SU-DHL-6 (cell line): ENCODE results near the gene BRI3BP.
"Not testable (repeated sequence)": the region's sequence is repeated elsewhere in the genome, so short reads cannot be mapped to it uniquely, and the experiment has no call there.

Experiments
- H2AFZ ChIP-seq: fragments of 200-600 bp; sonication (generic); 2 replicates; pipeline ENCODE4 v1.6.1; 2014; ENCODE audit warnings: low read depth, mild to moderate bottlenecking, moderate library complexity, mixed read lengths, antibody characterized with exemption, low read length; ENCODE audit not compliant: severe bottlenecking
- H3F3A ChIP-seq: fragments of 200-600 bp; shearing (Covaris generic); 2 replicates; pipeline ENCODE4 v1.6.0; 2016; ENCODE audit warnings: antibody characterized with exemption, mild to moderate bottlenecking; ENCODE audit not compliant: insufficient read depth
- H3K27ac ChIP-seq: fragments of 200-600 bp; sonication (generic); 2 replicates; pipeline ENCODE4 v1.5.1; 2016; ENCODE audit warnings: low read depth, mild to moderate bottlenecking, low read length, moderate library complexity, mixed read lengths
- H3K27me3 ChIP-seq: fragments of 200-600 bp; sonication (generic), shearing (Covaris generic); 2 replicates; pipeline ENCODE4 v1.6.0; 2014; ENCODE audit warnings: mild to moderate bottlenecking, low read length
- H3K36me3 ChIP-seq: fragments of 200-600 bp; sonication (generic); 2 replicates; pipeline ENCODE4 v1.6.1; 2014; ENCODE audit warnings: mild to moderate bottlenecking, low read length, mixed read lengths
- H3K4me2 ChIP-seq: fragments of 300-600, 200-600 bp; shearing (Covaris generic), sonication (generic); 2 replicates; pipeline ENCODE4 v1.6.0; 2014; ENCODE audit warnings: low read length, low read depth, mild to moderate bottlenecking; ENCODE audit not compliant: poor library complexity, severe bottlenecking
- H3K4me3 ChIP-seq: fragments of 200-600 bp; sonication (generic); 2 replicates; pipeline ENCODE4 v1.5.1; 2014; ENCODE audit warnings: antibody characterized with exemption, low read length, mild to moderate bottlenecking, mixed read lengths; ENCODE audit not compliant: insufficient read depth, poor library complexity, severe bottlenecking
- H3K79me2 ChIP-seq: fragments of 200-600 bp; sonication (generic); 2 replicates; pipeline ENCODE4 v1.6.1; 2014; ENCODE audit warnings: mild to moderate bottlenecking, low read length, moderate library complexity; ENCODE audit not compliant: insufficient read depth
- H3K9ac ChIP-seq: fragments of 200-600 bp; sonication (generic); 2 replicates; pipeline ENCODE4 v1.7.0; 2014; ENCODE audit warnings: mild to moderate bottlenecking, low read length
- H3K9me2 ChIP-seq: fragments of 200-600 bp; sonication (generic); replicated peaks from 2 replicates; pipeline ENCODE4 v1.6.1; 2014; ENCODE audit warnings: low read length; ENCODE audit not compliant: insufficient read depth
- H3K9me3 ChIP-seq: fragments of 200-600 bp; sonication (generic); 2 replicates; pipeline ENCODE4 v1.6.1; 2014; ENCODE audit warnings: low read length, mixed read lengths; ENCODE audit not compliant: insufficient read depth
- H4K20me1 ChIP-seq: fragments of 200-600 bp; sonication (generic); 2 replicates; pipeline ENCODE4 v1.6.1; 2014; ENCODE audit warnings: low read depth, mild to moderate bottlenecking, antibody characterized with exemption, low read length, moderate library complexity, mixed read lengths
- CTCF ChIP-seq: fragments of 200-600 bp; sonication (generic); IDR thresholded peaks from one replicate; pipeline ENCODE4 v1.5.1; 2017; ENCODE audit warnings: antibody characterized with exemption, mild to moderate bottlenecking, low read length, moderate library complexity; ENCODE audit not compliant: insufficient read depth, poor library complexity, severe bottlenecking
- EZH2phosphoT487 ChIP-seq: fragments of 200-600 bp; sonication (generic), shearing (Covaris generic); conservative IDR thresholded peaks from 2 replicates; pipeline ENCODE4 v1.6.1; 2018; ENCODE audit warnings: mild to moderate bottlenecking, antibody characterized with exemption, low read length, moderate library complexity, mixed read lengths

Gene BRI3BP

DNA sequence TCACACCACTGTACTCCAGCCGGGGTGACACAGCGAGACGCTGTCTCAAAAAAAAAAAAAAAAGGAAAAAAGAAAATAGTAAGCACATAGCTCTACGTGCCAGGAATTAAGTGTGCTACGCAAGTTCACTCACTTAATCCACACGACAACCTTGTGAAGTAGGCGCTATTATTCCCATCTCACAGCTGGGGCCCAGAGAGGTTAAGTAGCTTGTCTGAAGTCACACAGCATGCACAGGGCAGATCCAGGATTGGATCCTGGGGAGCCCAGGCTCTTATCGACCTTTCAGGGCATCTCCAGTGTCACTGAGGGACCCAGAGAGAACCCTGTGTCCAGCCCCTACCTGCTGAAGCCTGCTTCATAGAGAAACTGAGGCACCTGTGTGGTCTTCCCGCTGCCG lies 16.4 kb upstream of the BRI3BP start:
- no peak overlapping the region for H3K27ac ChIP-seq
- H3K36me3 ChIP-seq, result no peaks in the 10 kb centered on the region; the same call in 1 of the 2 replicates
- H2AFZ ChIP-seq, result no peak overlapping the region
- H3K4me3 ChIP-seq, result no peak overlapping the region
- H3K9me2 ChIP-seq, result no peaks in the 10 kb centered on the region
- no peaks in the 10 kb centered on the region for H3K9me3 ChIP-seq
- H3K27me3 ChIP-seq, result no peaks in the 10 kb centered on the region
- no peak overlapping the region for H3K4me2 ChIP-seq
- no peak overlapping the region for H3K9ac ChIP-seq
- no peaks in the 10 kb centered on the region; the same call in 1 of the 2 replicates for H3K79me2 ChIP-seq
- H3F3A ChIP-seq, result no peaks in the 10 kb centered on the region
- no peaks in the 10 kb centered on the region for H4K20me1 ChIP-seq
- TF ChIP-seq EZH2phosphoT487 (no peak), CTCF (no peak)

GRCh38 chr12:124979568-124979967 lies 13.9 kb upstream of the BRI3BP start:
- Histone ChIP-seq H3K36me3 (no peaks in the 10 kb centered on the region; the same call in 1 of the 2 replicates), H3K9me2 (no peaks in the 10 kb centered on the region), H3K27ac (no peak overlapping the region), H3K27me3 (no peaks in the 10 kb centered on the region), H3K4me2 (no peak overlapping the region), H3K79me2 (peaks cover 9% of the 10 kb centered on the region), H3F3A (no peaks in the 10 kb centered on the region), H3K4me3 (no peak overlapping the region), H2AFZ (no peak overlapping the region), H4K20me1 (no peaks in the 10 kb centered on the region), H3K9ac (no peak overlapping the region), H3K9me3 (no peaks in the 10 kb centered on the region)
- TF ChIP-seq EZH2phosphoT487 (no peak), CTCF (no peak)

- no peaks in the 10 kb centered on the region for H3K9me3 ChIP-seq
- no peaks in the 10 kb centered on the region for H3K9me2 ChIP-seq
- H3K27me3 ChIP-seq, result no peaks in the 10 kb centered on the region
- no peak overlapping the region for H2AFZ ChIP-seq
- no peaks in the 10 kb centered on the region for H4K20me1 ChIP-seq
- peaks cover 3% of the 10 kb centered on the region; the same call in 1 of the 2 replicates for H3K36me3 ChIP-seq
- H3K79me2 ChIP-seq, result peaks cover 15% of the 10 kb centered on the region
- no peaks in the 10 kb centered on the region for H3F3A ChIP-seq
- no peak overlapping the region for H3K4me2 ChIP-seq
- no peak overlapping the region for H3K4me3 ChIP-seq
- TF ChIP-seq EZH2phosphoT487 (no peak), CTCF (no peak)
- no peak overlapping the region for H3K9ac ChIP-seq
- H3K27ac ChIP-seq, result no peak overlapping the region
These were observed 13.2 kb upstream of the BRI3BP start for GRCh38 chr12:124980098-124980892.

DNA sequence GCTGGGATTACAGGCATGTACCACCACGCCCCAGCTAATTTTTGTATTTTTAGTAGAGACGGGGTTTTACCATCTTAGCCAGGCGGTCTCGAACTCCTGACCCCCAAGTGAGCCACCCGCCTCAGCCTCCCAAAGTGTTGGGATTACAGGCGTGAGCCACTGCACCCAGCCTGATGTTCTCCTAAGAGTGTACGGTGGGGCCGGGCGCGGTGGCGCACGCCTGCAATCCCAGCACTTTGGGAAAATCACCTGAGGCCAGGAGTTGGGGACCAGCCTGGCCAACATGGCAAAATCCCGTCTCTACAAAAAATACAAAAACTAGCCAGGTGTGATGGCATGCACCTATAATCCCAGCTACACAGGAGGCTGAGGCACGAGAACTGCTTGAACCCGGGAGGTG lies 6.6 kb upstream of the BRI3BP start:
- H3K4me3 ChIP-seq, H2AFZ ChIP-seq, H3K9me3 ChIP-seq, H3K9me2 ChIP-seq, H3K9ac ChIP-seq, H3K27ac ChIP-seq, H3K27me3 ChIP-seq, H4K20me1 ChIP-seq, H3K36me3 ChIP-seq, H3F3A ChIP-seq, H3K4me2 ChIP-seq: not testable (repeated sequence)
- H3K79me2 ChIP-seq, result peaks cover 47% of the 10 kb centered on the region
